HG03175 (cell line): ENCODE measurements around the gene GRM4.

Experiments
- ATAC-seq: cut with Tn5 transposase; IDR thresholded peaks from one replicate; pipeline ENCODE4 v1.9.1; 2021; ENCODE audit warnings: mild to moderate bottlenecking, moderate library complexity; ENCODE audit not compliant: unreplicated experiment

Gene GRM4

GRCh38 chr6:34157851-34158250, 12.0 kb upstream of the GRM4 start:
- ATAC-seq = no peak

GRCh38 chr6:34157236-34157830, 11.4 kb upstream of the GRM4 start:
- ATAC-seq = no peak

- ATAC-seq = no peak
Observed at GRCh38 chr6:34155471-34156300, 9.8 kb upstream of the GRM4 start.

GRCh38 chr6:34154668-34155447, 9.0 kb upstream of the GRM4 start:
- ATAC-seq = no peak

GRCh38 chr6:34152806-34153520, 7.1 kb upstream of the GRM4 start:
- ATAC-seq = no peak

GRCh38 chr6:34152042-34152524, 6.2 kb upstream of the GRM4 start:
- no peak for ATAC-seq

GRCh38 chr6:34151321-34152041, 5.6 kb upstream of the GRM4 start:
- ATAC-seq = no peak

GRCh38 chr6:34150766-34151165, 4.9 kb upstream of the GRM4 start:
- ATAC-seq = no peak

- ATAC-seq = no peak
Observed at GRCh38 chr6:34149831-34150400, 4.0 kb upstream of the GRM4 start.

- ATAC-seq = no peak
Observed at GRCh38 chr6:34149452-34149810, 3.5 kb upstream of the GRM4 start.

GRCh38 chr6:34148631-34149451, 3.0 kb upstream of the GRM4 start:
- ATAC-seq = no peak

GRCh38 chr6:34147906-34148630, 2.2 kb upstream of the GRM4 start:
- no peak for ATAC-seq

GRCh38 chr6:34146801-34147592, 1.1 kb upstream of the GRM4 start:
- ATAC-seq = no peak

GRCh38 chr6:34145161-34146020, 496 bp downstream of the GRM4 start:
- ATAC-seq = no peak

GRCh38 chr6:34144581-34145160, 1.2 kb downstream of the GRM4 start:
- ATAC-seq = no peak

GRCh38 chr6:34143884-34144580, 1.9 kb downstream of the GRM4 start:
- ATAC-seq = no peak
